HepG2 (cell line): ENCODE data around the gene CARMIL3. TPM values are rescaled to one million over a fixed set of nuclear protein-coding genes. Genes with fewer than 3 reads are reported as not detected.

Experiments
- ARNT ChIP-seq: fragments of 450-650 bp; IDR thresholded peaks from 2 replicates; pipeline ENCODE4 v1.6.1; 2017
- DRAP1 ChIP-seq: IDR thresholded peaks from 2 replicates; pipeline ENCODE4 v1.6.1; 2016; ENCODE audit warnings: missing genetic modification reagents, missing compliant biosample characterization
- FOXA3 ChIP-seq: IDR thresholded peaks from 2 replicates; pipeline ENCODE4 v1.6.1; 2016; ENCODE audit warnings: missing genetic modification reagents, missing compliant biosample characterization
- FOXJ3 ChIP-seq: sonication (generic); formaldehyde crosslinking; IDR thresholded peaks from 2 replicates; pipeline ENCODE4 v1.4.0; 2020; ENCODE audit warnings: missing genetic modification reagents, mild to moderate bottlenecking, borderline replicate concordance
- FOXM1 ChIP-seq: sonication (generic); formaldehyde crosslinking; IDR thresholded peaks from 2 replicates; pipeline ENCODE4 v1.5.0; 2020; ENCODE audit warnings: missing genetic modification reagents
- HMGA1 ChIP-seq: sonication (generic); formaldehyde crosslinking; conservative IDR thresholded peaks from 2 replicates; pipeline ENCODE4 v1.4.0; 2020; ENCODE audit warnings: missing genetic modification reagents
- HOXD1 ChIP-seq: sonication (generic); formaldehyde crosslinking; IDR thresholded peaks from 2 replicates; pipeline ENCODE4 v1.5.0; 2020; ENCODE audit warnings: missing genetic modification reagents
- KAT2B ChIP-seq: fragments of 150-350 bp; IDR thresholded peaks from 2 replicates; pipeline ENCODE4 v1.6.1; 2014; ENCODE audit warnings: low read depth, low read length, borderline replicate concordance
- KAT7 ChIP-seq: IDR thresholded peaks from 2 replicates; pipeline ENCODE4 v1.6.1; 2018; ENCODE audit warnings: borderline replicate concordance, missing compliant biosample characterization
- KAT8 ChIP-seq: IDR thresholded peaks from 2 replicates; pipeline ENCODE4 v1.6.1; 2016; ENCODE audit warnings: missing genetic modification reagents, missing compliant biosample characterization
- KDM2A ChIP-seq: sonication (generic); formaldehyde crosslinking; IDR thresholded peaks from 2 replicates; pipeline ENCODE4 v1.4.0; 2020; ENCODE audit warnings: low read depth, missing genetic modification reagents, borderline replicate concordance
- KLF15 ChIP-seq: sonication (generic); formaldehyde crosslinking; IDR thresholded peaks from 2 replicates; pipeline ENCODE4 v1.8.1; 2023; ENCODE audit warnings: borderline replicate concordance, mild to moderate bottlenecking, inconsistent platforms, missing genetic modification reagents, mixed read lengths
- KLF16 ChIP-seq, 2 experiments: sonication (generic) in 1 of 2; formaldehyde crosslinking in 1 of 2; IDR thresholded peaks; 2 replicates each; pipeline versions ENCODE4 v1.6.1 to v1.8.0; 2016 to 2023; ENCODE audit warnings: missing genetic modification reagents in 2 of 2, missing compliant biosample characterization in 1 of 2
- KMT2A ChIP-seq: sonication (generic); formaldehyde crosslinking; IDR thresholded peaks from 2 replicates; pipeline ENCODE4 v1.4.0; 2020; ENCODE audit warnings: missing genetic modification reagents
- MAZ ChIP-seq, 2 experiments: sonication (generic) in 1 of 2; formaldehyde crosslinking in 1 of 2; IDR thresholded peaks; 2 replicates each; pipeline versions ENCODE4 v1.5.0 to v1.6.1; 2012 to 2020; ENCODE audit warnings: low read depth in 2 of 2, mild to moderate bottlenecking in 2 of 2, borderline replicate concordance in 1 of 2, improper control_type of control experiment in 1 of 2, low read length in 1 of 2, missing genetic modification reagents in 1 of 2, moderate library complexity in 1 of 2
- MXI1 ChIP-seq: IDR thresholded peaks from 3 replicates; pipeline ENCODE4 v1.6.1; 2012; ENCODE audit warnings: low read depth, low read length, inconsistent platforms, borderline replicate concordance
- SALL1 ChIP-seq: sonication (generic); formaldehyde crosslinking; IDR thresholded peaks from 2 replicates; pipeline ENCODE4 v1.8.0; 2022; ENCODE audit warnings: mild to moderate bottlenecking, missing genetic modification reagents
- SOX6 ChIP-seq, 2 experiments: fragments of 450-650 bp in 1 of 2; sonication (generic) in 1 of 2; formaldehyde crosslinking in 1 of 2; IDR thresholded peaks; 2 replicates each; pipeline versions ENCODE4 v1.4.0 to v1.6.1; 2017 to 2020; ENCODE audit warnings: antibody characterized with exemption in 1 of 2, mild to moderate bottlenecking in 1 of 2, missing genetic modification reagents in 1 of 2
- TBP ChIP-seq: sonication (generic); formaldehyde crosslinking; IDR thresholded peaks from 2 replicates; pipeline ENCODE4 v1.5.0; 2020; ENCODE audit warnings: missing genetic modification reagents
- TBX3 ChIP-seq: fragments of 450-650 bp; IDR thresholded peaks from 2 replicates; pipeline ENCODE4 v1.6.1; 2017; ENCODE audit warnings: antibody characterized with exemption, mild to moderate bottlenecking, inconsistent platforms, borderline replicate concordance
- ZBTB20 ChIP-seq: sonication (generic); formaldehyde crosslinking; IDR thresholded peaks from 2 replicates; pipeline ENCODE4 v1.8.1; 2023; ENCODE audit warnings: missing genetic modification reagents, low read depth, mild to moderate bottlenecking, borderline replicate concordance
- ZHX1 ChIP-seq: sonication (generic); formaldehyde crosslinking; IDR thresholded peaks from 2 replicates; pipeline ENCODE4 v1.8.1; 2022; ENCODE audit warnings: low read depth, mild to moderate bottlenecking, missing genetic modification reagents
- ZNF335 ChIP-seq: sonication (generic); formaldehyde crosslinking; IDR thresholded peaks from 2 replicates; pipeline ENCODE4 v1.4.0; 2020; ENCODE audit warnings: missing genetic modification reagents
- polyA plus RNA-seq, 8 experiments: library from polyadenylated mRNA; depleted of rRNA in 3 of 8; stranded (reverse) in 7 of 8; unstranded in 1 of 8; fragments of >200 nt; fragmentation: Illumina TruSeq in 4 of 8; extraction: Trizol in 4 of 8; gene quantifications; 2 replicates each; pipeline versions ENCODE4 v1.2.1 to v1.2.3, GENCODE V29; 2011 to 2016; ENCODE audit warnings: low read depth in 4 of 8, missing spikeins in 1 of 8, mixed read lengths in 1 of 8; ENCODE audit not compliant: insufficient read depth in 1 of 8
- total RNA-seq, 5 experiments: library from RNA; depleted of rRNA; stranded (reverse); fragments of >200 nt; fragmentation: Illumina TruSeq; extraction: Trizol; gene quantifications; 2 replicates each; pipeline ENCODE4 v1.2.3, GENCODE V29; 2016; ENCODE audit warnings: low read depth in 1 of 5
- TF ChIP-seq, protein P1 (sequence below): sonication (generic); formaldehyde crosslinking; conservative IDR thresholded peaks from 2 replicates; pipeline ENCODE4 v1.8.1; 2023; ENCODE audit warnings: missing genetic modification reagents
- TF ChIP-seq, protein P2 (sequence below): sonication (generic); formaldehyde crosslinking; IDR thresholded peaks from 2 replicates; pipeline ENCODE4 v1.5.0; 2020; ENCODE audit warnings: missing genetic modification reagents

Gene CARMIL3
- total and polyA plus RNA-seq, 2 of the 13 experiments (the other 11 are each of a cell fraction or from before 2014, with no cell fraction given) = 0.27 to 0.55 TPM

DNA sequence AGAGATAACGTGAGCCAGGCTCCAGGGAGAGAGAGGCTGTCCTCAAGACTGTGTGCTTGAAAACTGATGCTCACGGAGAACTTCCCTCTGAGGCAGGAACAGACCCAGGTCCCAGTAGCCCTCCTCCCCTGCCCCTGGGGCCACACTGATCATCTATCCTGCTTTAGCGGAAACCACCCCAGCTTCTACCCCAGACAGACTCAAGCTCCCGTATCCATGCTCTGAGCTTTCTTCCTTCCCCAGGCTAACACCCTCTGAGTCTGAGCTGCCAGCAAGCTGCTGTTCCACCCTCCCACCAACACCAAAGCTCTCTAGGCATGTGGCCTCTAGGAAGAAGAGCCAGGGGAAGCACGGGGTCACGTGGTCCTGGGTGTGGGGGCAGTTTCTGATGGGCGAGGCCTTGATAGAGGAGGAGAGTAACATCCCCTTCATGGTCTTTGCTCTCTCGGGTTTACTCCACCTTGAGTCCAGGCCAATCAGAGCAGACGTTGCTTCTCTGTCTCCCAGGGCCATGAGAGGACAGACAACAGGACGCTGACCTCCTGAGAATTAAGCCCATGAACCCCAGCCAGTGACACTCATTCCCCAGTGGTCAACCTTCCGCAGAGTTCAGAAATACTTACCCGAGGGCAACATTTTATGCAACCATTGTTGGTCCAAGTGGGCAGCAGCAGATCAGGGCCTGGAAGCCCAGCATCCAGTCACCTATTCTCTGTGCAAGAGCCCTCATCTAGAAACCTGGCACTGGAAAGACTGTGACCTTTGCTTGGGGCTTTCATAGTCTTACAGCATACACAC, 43.7 kb downstream of the CARMIL3 start (continued):
- TF ChIP-seq SOX6 (IDR thresholded peaks at IDR 0.05) = no peak
- TF ChIP-seq SOX6 (CRISPR knock-in tag; IDR thresholded peaks at IDR 0.05) = peak; percentile 90
- TF ChIP-seq, protein P1, sequence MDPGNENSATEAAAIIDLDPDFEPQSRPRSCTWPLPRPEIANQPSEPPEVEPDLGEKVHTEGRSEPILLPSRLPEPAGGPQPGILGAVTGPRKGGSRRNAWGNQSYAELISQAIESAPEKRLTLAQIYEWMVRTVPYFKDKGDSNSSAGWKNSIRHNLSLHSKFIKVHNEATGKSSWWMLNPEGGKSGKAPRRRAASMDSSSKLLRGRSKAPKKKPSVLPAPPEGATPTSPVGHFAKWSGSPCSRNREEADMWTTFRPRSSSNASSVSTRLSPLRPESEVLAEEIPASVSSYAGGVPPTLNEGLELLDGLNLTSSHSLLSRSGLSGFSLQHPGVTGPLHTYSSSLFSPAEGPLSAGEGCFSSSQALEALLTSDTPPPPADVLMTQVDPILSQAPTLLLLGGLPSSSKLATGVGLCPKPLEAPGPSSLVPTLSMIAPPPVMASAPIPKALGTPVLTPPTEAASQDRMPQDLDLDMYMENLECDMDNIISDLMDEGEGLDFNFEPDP (CRISPR knock-in tag) = no peak
- TF ChIP-seq SALL1 = peak; percentile 99
- peak; percentile 99 for TF ChIP-seq MAZ (IDR thresholded peaks at IDR 0.05; ENCODE audit: borderline replicate concordance, low read depth, low read length)
- peak; percentile 99 for TF ChIP-seq MAZ (CRISPR knock-in tag; IDR thresholded peaks at IDR 0.05; ENCODE audit: low read depth)
- TF ChIP-seq FOXM1 (CRISPR knock-in tag) = no peak; the same call in 1 of the 2 replicates
- TF ChIP-seq KDM2A (CRISPR knock-in tag) = peak; percentile 97
- no peak for TF ChIP-seq HMGA1 (CRISPR knock-in tag)
- peak; percentile 99 for TF ChIP-seq ZBTB20
- TF ChIP-seq, protein P2, sequence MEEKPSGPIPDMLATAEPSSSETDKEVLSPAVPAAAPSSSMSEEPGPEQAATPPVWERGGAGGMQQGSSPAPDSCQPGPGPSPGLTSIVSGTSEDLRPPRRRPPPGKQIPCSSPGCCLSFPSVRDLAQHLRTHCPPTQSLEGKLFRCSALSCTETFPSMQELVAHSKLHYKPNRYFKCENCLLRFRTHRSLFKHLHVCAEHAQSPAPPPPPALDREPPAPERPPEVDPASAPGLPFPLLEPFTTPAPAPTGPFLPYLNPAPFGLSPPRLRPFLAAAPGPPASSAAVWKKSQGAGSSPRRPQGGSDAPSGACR = no peak
- TF ChIP-seq FOXJ3 = peak; percentile 84
- no peak for TF ChIP-seq TBP (CRISPR knock-in tag)
- no peak for TF ChIP-seq KAT2B
- TF ChIP-seq KLF16 (CRISPR knock-in tag; IDR thresholded peaks at IDR 0.05) = peak in 1 of 2 experiments; percentile 99; a peak in 2 of 4 replicates
- peak; percentile 97 for TF ChIP-seq DRAP1 (CRISPR knock-in tag)
- peak; percentile 94 for TF ChIP-seq ZNF335 (CRISPR knock-in tag)
- TF ChIP-seq KAT8 = peak; percentile 93
- no peak for TF ChIP-seq ARNT
- TF ChIP-seq ZHX1 (CRISPR knock-in tag) = no peak
- peak; percentile 94 for TF ChIP-seq KLF15 (CRISPR knock-in tag)
- peak; percentile 90 for TF ChIP-seq FOXA3 (CRISPR knock-in tag)
- TF ChIP-seq KAT7 = peak; percentile 97
- peak; percentile 51 for TF ChIP-seq TBX3
- peak; percentile 81 for TF ChIP-seq KMT2A (CRISPR knock-in tag)
- TF ChIP-seq MXI1 = peak; percentile 95; the same call in 2 of the 3 replicates
- TF ChIP-seq HOXD1 = peak; percentile 43
